GM21381 (cell line): ENCODE data around the gene ABLIM2.
"Not testable (repeated sequence)": the region's sequence is repeated elsewhere in the genome, so short reads cannot be mapped to it uniquely, and the experiment has no call there.

ENCODE experiments used
- ATAC-seq: cut with Tn5 transposase; IDR thresholded peaks from one replicate; pipeline ENCODE4 v1.9.1; 2021; ENCODE audit warnings: mild to moderate bottlenecking, moderate library complexity; ENCODE audit not compliant: unreplicated experiment

The ABLIM2 gene

GRCh38 chr4:8142556-8142955, 16.1 kb downstream of the ABLIM2 start:
- ATAC-seq: no peak

GRCh38 chr4:8141935-8142334, 16.7 kb downstream of the ABLIM2 start:
- no peak for ATAC-seq

- ATAC-seq: no peak
Observed at GRCh38 chr4:8140915-8141314, 17.7 kb downstream of the ABLIM2 start.

- not testable (repeated sequence) for ATAC-seq
Observed at GRCh38 chr4:8139726-8140125, 18.9 kb downstream of the ABLIM2 start.

GRCh38 chr4:8136972-8137710, 21.5 kb downstream of the ABLIM2 start:
- no peak for ATAC-seq

- no peak for ATAC-seq
Observed at GRCh38 chr4:8136529-8136928, 22.1 kb downstream of the ABLIM2 start.

GRCh38 chr4:8135666-8136065, 22.9 kb downstream of the ABLIM2 start:
- no peak for ATAC-seq

GRCh38 chr4:8133897-8134563, 24.6 kb downstream of the ABLIM2 start:
- ATAC-seq: no peak

- no peak for ATAC-seq
Observed at GRCh38 chr4:8132947-8133705, 25.5 kb downstream of the ABLIM2 start.

GRCh38 chr4:8132400-8132799, 26.2 kb downstream of the ABLIM2 start:
- no peak for ATAC-seq

GRCh38 chr4:8131826-8132225, 26.8 kb downstream of the ABLIM2 start:
- no peak for ATAC-seq

- ATAC-seq: no peak
Observed at GRCh38 chr4:8131210-8131609, 27.4 kb downstream of the ABLIM2 start.

- ATAC-seq: no peak
Observed at GRCh38 chr4:8130346-8131066, 28.1 kb downstream of the ABLIM2 start.

- ATAC-seq: no peak
Observed at GRCh38 chr4:8129785-8130184, 28.8 kb downstream of the ABLIM2 start.

- no peak for ATAC-seq
Observed at GRCh38 chr4:8129136-8129535, 29.5 kb downstream of the ABLIM2 start.

- no peak for ATAC-seq
Observed at GRCh38 chr4:8128100-8128856, 30.3 kb downstream of the ABLIM2 start.

GRCh38 chr4:8127051-8127826, 31.4 kb downstream of the ABLIM2 start:
- no peak for ATAC-seq

- ATAC-seq: no peak
Observed at GRCh38 chr4:8126523-8126922, 32.1 kb downstream of the ABLIM2 start.

- no peak for ATAC-seq
Observed at GRCh38 chr4:8125526-8126056, 33.0 kb downstream of the ABLIM2 start.
